ENCODE measurements around the gene IL34. TPM values are rescaled to one million over a fixed set of nuclear protein-coding genes. Genes with fewer than 3 reads are reported as not detected.
"Not testable (repeated sequence)": the region's sequence is repeated elsewhere in the genome, so short reads cannot be mapped to it uniquely, and the experiment has no call there.

IL34 gene
- total and polyA plus RNA-seq, 7 experiments from 2014 or later, result 0.38 to 1.1 (median 0.50) TPM; not detected in 4

DNA sequence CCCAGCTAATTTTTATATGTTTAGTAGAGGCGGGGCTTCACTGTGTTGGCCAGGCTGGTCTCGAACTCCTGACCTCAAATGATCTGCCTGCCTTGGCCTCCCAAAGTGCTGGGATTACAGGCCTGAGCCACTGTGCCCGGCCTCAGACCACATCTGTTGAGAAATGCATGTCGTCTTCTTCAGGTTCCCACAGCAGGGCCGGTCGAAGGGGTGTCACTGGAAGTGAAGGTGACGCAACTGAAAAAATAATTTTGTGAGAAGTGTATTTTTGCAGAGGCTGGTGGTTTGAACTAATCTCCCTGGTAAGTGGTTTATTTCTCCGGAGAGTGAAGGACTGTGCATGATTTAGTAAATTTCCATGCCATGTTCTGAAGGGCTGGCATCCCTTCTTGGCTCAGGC, 33.4 kb upstream of the IL34 start:
- no peak for ATAC-seq
- Mint-ChIP-seq H3K36me3 (no peaks in the 10 kb centered on the region), H3K9me3 (no peaks in the 10 kb centered on the region), H3K27ac (no peak overlapping the region), H3K4me1 (no peaks in the 10 kb centered on the region), H3K27me3 (peaks cover 0 to 2% (median 0%) of the 10 kb centered on the region in 5 donors), H3K4me3 (no peak overlapping the region)
- intact Hi-C loops (cut with micrococcal nuclease), result no loop called here
- no peak for DNase-seq
- ChIA-PET CTCF (no interaction called here), POLR2A (no interaction called here)
- Histone ChIP-seq H3K36me3 (ENCODE audit: control insufficient read depth in 2 of 3, insufficient read depth in 3 of 3, low read length in 3 of 3) (no peaks in the 10 kb centered on the region), H3K27ac (ENCODE audit: low read depth, low read length) (no peak overlapping the region), H3K27me3 (ENCODE audit: control insufficient read depth in 2 of 2, insufficient read depth in 2 of 2, low read length in 2 of 2) (no peaks in the 10 kb centered on the region), H3K4me3 (ENCODE audit: low read length) (no peak overlapping the region), H3K4me1 (ENCODE audit: control insufficient read depth in 2 of 2, insufficient read depth in 2 of 2, low read length in 2 of 2) (no peaks in the 10 kb centered on the region), H3K9me3 (ENCODE audit: control insufficient read depth in 2 of 3, low read length in 3 of 3) (no peaks in the 10 kb centered on the region)

- H3K27me3 Mint-ChIP-seq, result peaks cover 0 to 2% (median 0%) of the 10 kb centered on the region in 5 donors
Measured at GRCh38 chr16:70614208-70614951, 32.0 kb upstream of the IL34 start.

GRCh38 chr16:70615945-70616344, 30.4 kb upstream of the IL34 start:
- Histone ChIP-seq H3K4me3 (ENCODE audit: low read length) (no peak overlapping the region), H3K27me3 (ENCODE audit: control insufficient read depth in 2 of 2, insufficient read depth in 2 of 2, low read length in 2 of 2) (no peaks in the 10 kb centered on the region), H3K9me3 (ENCODE audit: control insufficient read depth in 2 of 3, low read length in 3 of 3) (no peaks in the 10 kb centered on the region), H3K36me3 (ENCODE audit: control insufficient read depth in 2 of 3, insufficient read depth in 3 of 3, low read length in 3 of 3) (no peaks in the 10 kb centered on the region), H3K4me1 (ENCODE audit: control insufficient read depth in 2 of 2, insufficient read depth in 2 of 2, low read length in 2 of 2) (no peaks in the 10 kb centered on the region), H3K27ac (ENCODE audit: low read depth, low read length) (no peak overlapping the region)
- POLR2A ChIA-PET, result no interaction called here
- no peak for ATAC-seq
- DNase-seq, result no peak
- Mint-ChIP-seq H3K9me3 (no peaks in the 10 kb centered on the region), H3K27me3 (peaks cover 0 to 8% (median 0%) of the 10 kb centered on the region in 5 donors), H3K4me1 (no peaks in the 10 kb centered on the region), H3K4me3 (no peak overlapping the region), H3K36me3 (no peaks in the 10 kb centered on the region), H3K27ac (no peak overlapping the region)
- CTCF ChIA-PET, result no interaction called here
- intact Hi-C loops (cut with micrococcal nuclease), result no loop called here

More at GRCh38 chr16:70614208-70614951, 32.0 kb upstream of the IL34 start:
- no peaks in the 10 kb centered on the region for H3K36me3 ChIP-seq (ENCODE audit: control insufficient read depth in 2 of 3, insufficient read depth in 3 of 3, low read length in 3 of 3)
- ChIA-PET POLR2A (no interaction called here), CTCF (interaction anchor here (0.6 kb wide), 2 partner anchors 40 to 98 kb away, joined by 3 to 4 read pairs; no protein-coding TSS in a partner anchor)
- no peaks in the 10 kb centered on the region for H3K4me1 ChIP-seq (ENCODE audit: control insufficient read depth in 2 of 2, insufficient read depth in 2 of 2, low read length in 2 of 2)
- intact Hi-C loops (cut with micrococcal nuclease), result no loop called here
- no peaks in the 10 kb centered on the region for H3K27me3 ChIP-seq (ENCODE audit: control insufficient read depth in 2 of 2, insufficient read depth in 2 of 2, low read length in 2 of 2)
- H3K9me3 ChIP-seq (ENCODE audit: control insufficient read depth in 2 of 3, low read length in 3 of 3), result no peaks in the 10 kb centered on the region
- no peaks in the 10 kb centered on the region for H3K36me3 Mint-ChIP-seq
- DNase-seq (no peak), ATAC-seq (no peak)
- no peaks in the 10 kb centered on the region for H3K9me3 Mint-ChIP-seq
- H3K27ac Mint-ChIP-seq, result no peak overlapping the region
- H3K27ac ChIP-seq (ENCODE audit: low read depth, low read length), result no peak overlapping the region
- no peak overlapping the region for H3K4me3 ChIP-seq (ENCODE audit: low read length)
- no peak overlapping the region for H3K4me3 Mint-ChIP-seq
- H3K4me1 Mint-ChIP-seq, result no peaks in the 10 kb centered on the region

- peaks cover 0 to 16% (median 0%) of the 10 kb centered on the region in 5 donors for H3K27me3 Mint-ChIP-seq
- DNase-seq; H3K4me1 ChIP-seq (ENCODE audit: control insufficient read depth in 2 of 2, insufficient read depth in 2 of 2, low read length in 2 of 2); H3K4me1 Mint-ChIP-seq; ATAC-seq; H3K9me3 ChIP-seq (ENCODE audit: control insufficient read depth in 2 of 3, low read length in 3 of 3); intact Hi-C loops (cut with micrococcal nuclease); H3K36me3 ChIP-seq (ENCODE audit: control insufficient read depth in 2 of 3, insufficient read depth in 3 of 3, low read length in 3 of 3); H3K27ac Mint-ChIP-seq; H3K27me3 ChIP-seq (ENCODE audit: control insufficient read depth in 2 of 2, insufficient read depth in 2 of 2, low read length in 2 of 2); H3K4me3 ChIP-seq (ENCODE audit: low read length); H3K4me3 Mint-ChIP-seq; CTCF ChIA-PET; H3K36me3 Mint-ChIP-seq; H3K9me3 Mint-ChIP-seq; POLR2A ChIA-PET; H3K27ac ChIP-seq (ENCODE audit: low read depth, low read length): not testable (repeated sequence)
Measured at GRCh38 chr16:70621864-70622263, 24.5 kb upstream of the IL34 start.

DNA sequence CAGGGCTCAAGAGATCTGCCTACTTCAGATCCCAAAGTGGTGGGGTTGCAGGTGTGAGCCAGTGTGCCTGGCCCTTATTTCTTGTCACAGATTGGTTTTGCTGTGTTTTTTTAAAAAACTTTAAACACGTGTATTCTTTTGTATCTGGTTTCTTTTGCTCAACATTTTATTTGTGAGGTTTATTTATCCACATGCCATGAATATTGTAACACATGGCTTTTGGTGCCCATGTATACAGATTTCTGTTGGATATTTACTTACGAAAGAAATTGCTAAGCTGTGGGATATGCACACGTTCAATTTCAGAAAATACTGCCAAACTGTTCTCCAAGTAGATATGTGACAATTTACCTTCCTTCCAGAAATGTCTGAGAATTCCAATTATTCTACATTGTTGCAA, 18.7 kb upstream of the IL34 start:
- H3K4me3 ChIP-seq (ENCODE audit: low read length), result no peak overlapping the region
- no peaks in the 10 kb centered on the region for H3K4me1 ChIP-seq (ENCODE audit: control insufficient read depth in 2 of 2, insufficient read depth in 2 of 2, low read length in 2 of 2)
- peaks cover 0 to 7% (median 4%) of the 10 kb centered on the region in 11 donors for H3K9me3 Mint-ChIP-seq
- DNase-seq, result no peak
- POLR2A ChIA-PET, result no interaction called here
- H3K36me3 Mint-ChIP-seq, result peaks cover 0 to 4% (median 0%) of the 10 kb centered on the region in 5 donors
- H3K27ac ChIP-seq (ENCODE audit: low read depth, low read length), result no peak overlapping the region
- no peak for ATAC-seq
- H3K36me3 ChIP-seq (ENCODE audit: control insufficient read depth in 2 of 3, insufficient read depth in 3 of 3, low read length in 3 of 3), result no peaks in the 10 kb centered on the region
- no peaks in the 10 kb centered on the region for H3K9me3 ChIP-seq (ENCODE audit: control insufficient read depth in 2 of 3, low read length in 3 of 3)
- H3K27me3 Mint-ChIP-seq, result peaks cover 0 to 26% (median 0%) of the 10 kb centered on the region in 5 donors
- H3K4me1 Mint-ChIP-seq, result no peaks in the 10 kb centered on the region
- no peak overlapping the region for H3K4me3 Mint-ChIP-seq
- intact Hi-C loops (cut with micrococcal nuclease), result no loop called here
- no peak overlapping the region for H3K27ac Mint-ChIP-seq
- no peaks in the 10 kb centered on the region for H3K27me3 ChIP-seq (ENCODE audit: control insufficient read depth in 2 of 2, insufficient read depth in 2 of 2, low read length in 2 of 2)
- CTCF ChIA-PET, result no interaction called here

GRCh38 chr16:70630960-70631745, 15.2 kb upstream of the IL34 start:
- ChIA-PET CTCF (no interaction called here), POLR2A (no interaction called here)
- H3K27me3 ChIP-seq (ENCODE audit: control insufficient read depth in 2 of 2, insufficient read depth in 2 of 2, low read length in 2 of 2), result no peaks in the 10 kb centered on the region
- no peak overlapping the region for H3K4me3 ChIP-seq (ENCODE audit: low read length)
- H3K27me3 Mint-ChIP-seq, result peaks cover 0 to 14% (median 0%) of the 10 kb centered on the region in 5 donors
- H3K9me3 Mint-ChIP-seq, result peaks cover 0 to 7% (median 4%) of the 10 kb centered on the region in 11 donors
- no peaks in the 10 kb centered on the region for H3K9me3 ChIP-seq (ENCODE audit: control insufficient read depth in 2 of 3, low read length in 3 of 3)
- H3K36me3 Mint-ChIP-seq, result peaks cover 0 to 4% (median 0%) of the 10 kb centered on the region in 5 donors
- H3K4me3 Mint-ChIP-seq, result no peak overlapping the region
- DNase-seq (no peak), ATAC-seq (no peak)
- intact Hi-C loops (cut with micrococcal nuclease), result no loop called here
- H3K27ac ChIP-seq (ENCODE audit: low read depth, low read length), result no peak overlapping the region
- H3K4me1 Mint-ChIP-seq, result no peaks in the 10 kb centered on the region
- no peaks in the 10 kb centered on the region for H3K36me3 ChIP-seq (ENCODE audit: control insufficient read depth in 2 of 3, insufficient read depth in 3 of 3, low read length in 3 of 3)
- no peak overlapping the region for H3K27ac Mint-ChIP-seq
- no peaks in the 10 kb centered on the region for H3K4me1 ChIP-seq (ENCODE audit: control insufficient read depth in 2 of 2, insufficient read depth in 2 of 2, low read length in 2 of 2)
